HG02973 (cell line): ENCODE data around the gene LSS.
"Not testable (repeated sequence)": the region's sequence is repeated elsewhere in the genome, so short reads cannot be mapped to it uniquely, and the experiment has no call there.

Experiments used
- ATAC-seq: cut with Tn5 transposase; IDR thresholded peaks from one replicate; pipeline ENCODE4 v1.9.1; 2021; ENCODE audit warnings: moderate library complexity; ENCODE audit not compliant: unreplicated experiment

The LSS gene

DNA sequence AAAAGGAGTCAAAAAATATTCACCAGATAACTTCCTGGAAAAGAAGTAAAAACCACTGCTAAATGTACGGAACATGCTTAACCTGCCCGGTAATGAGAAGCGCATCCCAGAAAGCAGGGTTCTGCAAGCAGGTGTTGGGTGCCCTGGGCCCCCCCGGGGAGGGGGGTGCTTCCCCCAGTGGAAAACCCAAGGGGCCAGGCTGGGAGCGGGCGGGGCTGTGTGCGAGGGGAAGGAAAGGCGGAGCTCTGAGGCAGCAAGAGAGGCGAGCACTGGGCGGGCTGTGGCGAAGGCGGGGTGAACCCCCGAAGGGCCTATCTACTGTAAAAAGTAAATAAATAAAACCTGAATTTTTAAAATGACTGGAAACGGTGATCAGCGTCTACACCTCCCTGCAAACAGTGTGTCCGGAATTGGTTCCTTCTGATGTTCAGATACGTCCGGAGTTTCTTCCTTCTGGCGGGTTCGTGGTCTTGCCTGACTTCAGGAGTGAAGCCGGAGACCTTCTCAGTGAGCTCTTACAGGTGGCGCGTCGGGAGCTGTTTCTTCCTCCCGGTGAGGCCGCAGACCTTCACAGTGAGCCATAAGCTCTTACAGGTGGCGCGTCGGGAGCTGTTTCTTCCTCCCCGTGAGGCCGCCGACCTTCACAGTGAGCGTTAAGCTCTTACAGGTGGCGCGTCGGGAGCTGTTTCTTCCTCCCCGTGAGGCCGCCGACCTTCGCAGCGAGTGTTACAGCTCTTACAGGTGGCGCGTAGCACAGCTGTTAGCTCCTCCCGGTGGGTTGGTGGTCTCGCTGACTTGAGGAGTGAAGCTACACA lies 86.6 kb downstream of the LSS start:
- no peak for ATAC-seq

DNA sequence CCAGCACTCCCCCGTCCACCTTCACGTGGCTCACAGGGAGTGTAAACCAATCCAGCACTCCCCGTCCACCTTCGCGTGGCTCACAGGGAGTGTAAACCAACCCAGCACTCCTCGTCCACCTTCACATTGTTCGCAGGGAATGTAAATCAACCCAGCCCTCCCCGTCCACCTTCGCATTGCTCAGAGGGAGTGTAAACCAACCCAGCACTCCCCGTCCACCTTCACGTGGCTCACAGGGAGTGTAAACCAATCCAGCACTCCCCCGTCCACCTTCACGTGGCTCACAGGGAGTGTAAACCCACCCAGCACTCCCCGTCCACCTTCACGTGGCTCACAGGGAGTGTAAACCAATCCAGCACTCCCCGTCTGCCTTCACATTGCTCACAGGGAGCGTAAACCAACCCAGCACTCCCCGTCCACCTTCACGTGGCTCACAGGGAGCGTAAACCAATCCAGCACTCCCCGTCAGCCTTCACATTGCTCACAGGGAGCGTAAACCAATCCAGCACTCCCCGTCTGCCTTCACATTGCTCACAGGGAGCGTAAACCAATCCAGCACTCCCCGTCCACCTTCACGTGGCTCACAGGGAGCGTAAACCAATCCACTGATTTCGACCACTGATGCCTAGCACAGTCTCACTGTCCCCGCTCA lies 88.1 kb downstream of the LSS start:
- not testable (repeated sequence) for ATAC-seq

DNA sequence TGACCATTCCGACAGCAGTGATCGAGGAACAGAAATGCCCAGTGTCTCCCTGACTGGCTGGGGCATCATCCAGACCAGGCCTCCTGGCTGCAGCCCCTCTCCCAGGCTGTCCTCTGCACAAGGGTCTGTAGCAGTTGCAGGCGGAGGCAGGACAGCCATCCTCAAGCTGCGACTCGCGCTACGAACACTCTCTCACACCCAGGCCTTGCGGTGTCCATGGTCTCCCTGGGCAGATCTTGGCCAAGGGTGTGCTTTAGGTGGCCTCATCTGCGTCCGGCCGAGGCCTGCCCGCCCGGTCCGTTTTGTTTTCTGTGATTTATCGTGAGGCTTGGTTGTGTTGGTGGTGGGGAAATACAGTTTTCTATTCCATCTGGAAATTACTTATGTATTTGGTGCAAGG lies 88.9 kb downstream of the LSS start:
- ATAC-seq = no peak

DNA sequence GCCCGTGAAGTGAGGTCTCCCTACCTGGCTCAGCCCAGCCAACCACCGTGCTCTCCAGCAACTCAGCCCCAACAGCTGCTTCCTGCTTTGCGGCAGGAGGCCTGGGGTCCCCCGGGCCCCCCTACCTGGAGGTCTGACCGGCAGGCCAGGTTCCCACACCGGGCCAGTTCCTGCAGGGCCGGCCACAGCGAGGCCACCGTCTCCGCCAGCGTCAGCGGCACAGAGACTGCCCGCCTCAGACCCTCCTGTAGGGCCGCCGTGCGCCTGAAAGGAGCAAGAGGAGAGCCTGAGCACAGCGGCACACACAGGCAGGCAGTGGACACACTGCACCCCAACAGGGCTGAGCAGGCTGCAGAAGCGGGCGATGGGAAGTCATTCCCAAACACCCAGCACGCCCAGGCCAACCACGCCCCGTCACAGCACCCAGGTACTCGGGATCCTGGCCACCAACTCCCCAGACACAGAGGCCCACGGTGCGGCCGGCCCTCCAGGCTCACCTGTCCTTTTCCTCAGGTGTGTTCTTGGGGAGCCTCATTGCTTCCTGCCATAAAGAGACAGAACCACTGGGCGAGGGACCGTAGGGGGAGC lies 90.1 kb downstream of the LSS start:
- ATAC-seq = no peak
